ACHN (cell line): ENCODE results near the gene RLF.

ENCODE experiments used
- DNase-seq: peaks from one replicate; pipeline ENCODE4 v3.0.0-alpha.2; 2015
- in situ Hi-C: cut with HindIII; loops from 2 replicates; pipeline ENCODE4 v1.10.0; 2017; ENCODE audit warnings: low sequenced_read_pairs, low pct_ligation_motif_present, low pct_unique_long_range_greater_than_20kb

The RLF gene

DNA sequence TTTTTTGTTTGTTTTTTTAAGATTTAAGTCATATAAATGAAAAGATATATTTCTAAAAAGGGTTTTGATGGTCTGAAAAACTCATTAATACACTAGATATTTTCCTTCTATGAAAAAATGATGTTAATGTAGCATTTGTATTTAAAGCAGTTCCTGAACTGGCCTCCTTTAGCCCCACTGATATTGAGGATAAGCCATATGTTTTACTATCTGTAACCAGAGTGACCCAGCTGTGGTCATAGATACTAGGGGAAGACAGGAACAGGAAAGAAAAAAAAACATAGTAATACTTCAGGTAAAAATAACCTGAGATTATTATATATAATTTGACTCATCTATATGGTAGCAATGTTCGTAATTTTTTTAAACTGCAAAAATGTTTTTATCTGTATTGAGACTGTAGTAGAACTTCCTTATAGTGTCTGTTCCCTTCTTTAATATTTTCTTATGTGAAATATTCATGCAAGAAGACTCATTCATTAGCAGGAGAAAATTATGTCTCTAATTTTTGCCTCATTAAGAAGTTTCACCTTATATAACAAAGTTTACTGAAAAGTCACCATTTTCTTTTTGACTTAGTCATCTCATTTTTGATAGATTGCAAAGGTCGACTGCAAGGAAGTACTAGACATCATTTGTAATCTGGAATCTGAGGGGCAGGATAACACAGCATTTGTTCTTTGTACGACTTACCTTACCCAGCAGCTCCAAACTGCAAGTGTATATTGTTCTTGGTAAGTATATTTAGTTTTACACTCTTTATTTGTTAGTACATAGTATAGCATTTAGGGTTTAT is 61.0 kb downstream of the RLF start:
- in situ Hi-C loops = no loop called here
- DNase-seq = no peak

DNA sequence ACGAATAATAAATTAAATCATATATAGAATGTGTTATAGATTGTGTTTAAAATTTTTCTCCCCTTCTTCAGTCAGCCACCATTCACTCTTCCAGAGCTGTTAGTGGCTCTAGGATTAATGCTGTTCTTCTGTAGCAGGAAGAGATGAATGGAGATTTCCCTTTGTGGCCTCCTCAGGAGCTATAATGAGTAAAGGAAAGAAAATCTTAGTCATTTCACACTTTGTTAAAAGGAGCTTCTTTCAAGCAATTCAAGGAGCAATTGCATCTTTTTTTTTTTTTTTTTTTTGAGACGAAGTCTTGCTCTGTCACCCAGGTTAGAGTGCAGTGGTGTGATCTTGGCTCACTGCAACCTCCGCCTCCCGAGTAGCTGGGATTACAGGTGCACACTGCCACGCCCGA is 62.9 kb downstream of the RLF start:
- in situ Hi-C loops = no loop called here
- DNase-seq = no peak

DNA sequence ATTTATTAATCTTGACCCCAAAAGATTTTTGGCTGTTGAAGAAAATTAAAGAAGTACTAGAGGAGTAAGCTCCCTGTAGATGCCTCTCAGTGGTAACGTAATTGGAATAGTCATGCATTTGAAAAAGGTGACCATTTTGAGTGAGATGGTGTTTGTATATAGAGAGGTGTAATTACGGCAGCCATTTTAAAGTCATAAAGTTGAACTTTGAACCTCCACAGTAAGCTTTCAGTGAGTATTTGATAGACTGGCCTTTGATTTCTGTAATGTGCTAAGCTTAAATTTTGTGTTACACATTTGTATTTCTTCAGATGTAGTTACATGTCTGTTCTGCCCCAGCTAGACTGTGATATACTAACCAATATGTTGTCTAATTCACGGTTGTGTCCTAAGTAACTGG is 65.0 kb downstream of the RLF start:
- DNase-seq = no peak
- in situ Hi-C loops = no loop called here

DNA sequence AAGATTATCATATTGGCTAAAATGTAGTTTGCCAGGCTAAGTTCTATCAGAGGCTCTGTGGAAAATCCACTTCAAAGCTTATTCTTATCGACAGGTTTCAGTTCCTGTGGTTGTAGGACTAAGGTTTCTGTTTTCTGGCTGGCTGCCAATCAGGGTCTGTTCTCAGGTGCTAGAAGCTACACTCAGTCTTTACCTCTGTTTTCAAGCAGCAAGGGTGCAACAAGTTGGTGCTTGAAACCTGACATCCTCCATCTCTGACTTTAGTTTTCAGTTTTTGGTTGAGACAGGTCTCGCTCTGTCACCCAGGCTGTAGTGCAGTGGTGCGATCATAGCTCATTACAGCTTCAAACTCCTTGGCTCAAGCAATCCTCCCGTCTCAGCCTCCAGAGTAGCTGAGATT is 71.3 kb downstream of the RLF start:
- in situ Hi-C loops = no loop called here
- DNase-seq = no peak

DNA sequence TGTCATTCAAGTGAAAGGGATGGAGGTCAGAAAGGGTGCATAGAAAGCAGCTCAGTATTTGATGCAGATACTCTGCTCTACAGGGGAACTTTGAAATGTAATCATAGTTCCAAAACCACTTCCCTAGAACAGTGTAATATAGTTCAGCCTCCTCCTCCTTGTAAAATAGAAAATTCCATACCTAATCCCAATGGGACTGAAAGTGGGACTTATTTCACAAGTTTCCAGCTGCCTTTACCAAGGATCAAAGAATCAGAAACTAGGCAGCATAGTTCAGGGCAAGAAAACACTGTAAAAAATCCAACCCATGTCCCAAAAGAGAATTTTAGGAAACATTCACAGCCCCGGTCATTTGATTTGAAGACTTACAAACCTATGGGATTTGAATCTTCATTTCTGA is 78.4 kb downstream of the RLF start:
- in situ Hi-C loops = no loop called here
- no peak for DNase-seq

DNA sequence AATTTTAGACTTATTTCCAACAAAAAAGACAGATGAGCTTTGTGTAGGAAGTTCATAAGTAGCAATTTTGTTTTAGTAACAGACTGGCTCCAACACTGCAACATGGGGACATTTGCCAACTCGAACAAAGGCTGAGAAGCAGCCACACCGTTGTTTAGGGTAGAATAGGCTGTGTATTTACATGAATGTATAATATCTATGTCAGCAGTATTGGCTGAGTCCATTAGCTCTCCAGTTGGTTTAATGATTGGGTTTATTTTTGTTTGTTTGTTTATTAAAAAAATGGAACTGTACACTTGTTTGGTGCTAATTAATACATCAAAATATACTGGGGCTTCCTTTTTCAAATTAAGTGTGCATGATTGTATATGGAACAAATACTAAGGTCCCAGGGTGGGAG is 79.2 kb downstream of the RLF start:
- no peak for DNase-seq
- in situ Hi-C loops = no loop called here

DNA sequence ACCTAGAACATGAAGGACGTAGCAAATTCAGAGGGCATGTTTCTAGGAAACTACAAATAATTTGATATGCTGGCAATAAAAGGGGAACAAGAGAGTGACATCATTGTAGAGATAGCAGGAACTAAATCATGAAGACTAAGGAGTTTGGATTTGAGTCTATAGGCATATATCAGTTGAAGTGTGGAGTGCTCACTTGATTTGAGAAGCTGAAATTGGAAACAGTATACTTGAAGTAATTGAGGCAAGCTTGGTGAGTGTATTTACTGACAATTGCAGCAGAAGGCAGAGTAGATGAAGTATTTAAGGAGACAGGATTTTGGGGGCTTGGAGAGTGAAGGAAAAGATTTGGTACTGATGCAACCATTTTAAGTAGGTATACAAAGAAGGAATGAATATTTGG is 80.2 kb downstream of the RLF start:
- DNase-seq = no peak
- in situ Hi-C loops = no loop called here

DNA sequence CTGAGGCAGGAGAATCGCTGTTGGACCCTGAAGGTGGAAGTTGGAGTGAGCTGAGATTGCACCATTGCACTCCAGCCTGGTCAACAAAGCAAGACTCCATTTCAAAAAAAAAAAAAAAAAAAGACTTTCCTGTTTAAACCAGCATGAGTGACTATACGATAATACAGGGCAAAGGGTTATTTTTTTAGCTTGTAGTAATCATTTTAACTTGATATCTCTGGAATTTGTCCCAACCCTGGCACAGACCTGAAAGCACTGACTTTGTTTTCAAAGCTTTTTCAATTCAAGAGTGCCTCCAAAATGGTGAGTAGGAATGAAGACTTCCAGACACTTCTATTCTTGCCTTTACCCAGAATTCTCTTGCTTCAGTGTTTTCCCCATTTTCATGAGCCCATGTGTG is 82.2 kb downstream of the RLF start:
- no peak for DNase-seq
- in situ Hi-C loops = no loop called here

DNA sequence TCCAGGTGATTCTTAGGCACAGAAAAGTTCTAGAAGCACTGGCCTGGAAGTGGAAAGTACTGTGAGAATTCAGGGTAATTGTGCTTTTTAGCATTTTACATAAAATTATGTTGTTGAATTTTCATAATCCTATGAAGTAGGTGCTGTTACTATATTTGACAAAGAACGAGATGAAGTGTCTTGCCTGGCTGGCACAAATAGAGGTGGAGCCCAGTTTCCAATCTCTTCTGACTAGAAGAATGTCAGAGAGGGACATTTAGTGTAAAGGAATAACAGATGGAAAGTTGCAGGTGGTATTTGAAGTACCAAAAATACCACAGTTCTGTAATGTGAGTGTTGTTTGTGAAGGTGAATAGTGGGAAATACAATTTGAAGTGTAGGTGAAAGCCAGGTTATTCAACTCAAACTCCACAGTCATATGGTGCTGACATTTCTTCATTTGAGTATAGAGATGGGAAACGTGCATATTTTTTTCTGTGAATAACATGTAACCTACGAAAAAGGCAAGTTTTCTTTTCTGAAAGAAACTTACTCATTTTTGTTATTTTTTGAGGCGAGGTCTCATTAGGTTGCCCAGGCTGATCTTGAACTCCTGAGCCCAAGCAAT is 83.1 kb downstream of the RLF start:
- DNase-seq = no peak
- in situ Hi-C loops = no loop called here

DNA sequence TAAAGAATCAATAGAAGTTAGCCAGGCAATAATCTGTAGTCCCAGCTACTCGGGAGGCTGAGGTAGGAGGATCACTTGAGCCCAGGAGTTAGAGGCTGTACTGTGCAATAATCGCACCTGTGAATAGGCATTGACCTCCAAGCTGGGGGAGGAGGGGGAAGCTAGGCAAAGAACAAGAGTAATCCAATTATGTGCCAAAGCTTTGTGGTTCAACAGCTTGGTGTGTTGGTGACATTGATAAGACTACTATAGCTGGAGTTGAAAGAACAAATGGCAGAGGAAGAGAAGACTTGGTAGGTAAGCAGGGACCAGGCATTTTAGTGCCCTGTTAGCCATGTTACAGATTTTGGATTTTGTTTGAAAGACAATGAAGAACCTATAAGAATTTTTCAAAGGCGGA is 84.5 kb downstream of the RLF start:
- no peak for DNase-seq
- in situ Hi-C loops = no loop called here

DNA sequence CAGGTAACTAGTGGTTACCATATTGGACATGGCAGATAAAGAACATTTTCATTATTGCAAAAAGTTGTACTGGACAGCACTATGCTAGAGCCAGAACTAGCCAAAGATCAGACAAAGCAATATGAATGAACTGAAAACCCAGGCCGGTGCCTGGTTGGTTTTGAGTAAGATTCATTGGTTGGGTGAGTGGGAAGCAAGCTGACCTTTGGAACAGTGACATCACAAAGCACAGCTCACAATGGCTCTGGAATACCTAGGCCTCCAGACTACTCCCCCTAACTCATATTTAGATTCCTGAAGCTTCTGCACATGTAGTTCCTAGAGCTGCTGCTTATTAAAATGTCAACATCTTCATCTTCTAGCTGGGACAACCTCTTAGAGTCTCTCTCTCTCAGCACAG is 86.5 kb downstream of the RLF start, which contains the start of gene TMCO2:
Gene TMCO2, plus strand, starts transcription at position 283 of the 400 bp plus-strand sequence. Its CDS starts 57 bp downstream, at position 340.
- DNase-seq = no peak
- in situ Hi-C loops = no loop called here

DNA sequence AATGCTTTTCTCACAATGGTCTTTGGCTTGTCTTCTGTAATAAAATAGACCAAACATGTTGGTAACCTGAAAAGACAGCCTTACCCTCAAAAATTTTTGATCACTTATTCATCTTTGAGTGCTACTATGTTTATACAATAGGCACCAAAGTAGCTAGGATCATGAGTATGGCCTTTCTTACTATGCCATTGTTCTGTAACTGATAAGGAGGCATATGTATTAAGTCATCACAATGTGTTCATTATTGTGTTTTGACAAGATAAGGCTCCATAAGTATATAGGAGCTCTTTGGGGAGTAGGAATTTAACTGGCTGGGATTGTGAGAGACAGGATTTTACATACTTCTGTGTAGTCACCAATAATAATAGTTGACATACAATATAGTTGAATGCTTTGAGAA is 87.2 kb downstream of the RLF start:
- DNase-seq = no peak

DNA sequence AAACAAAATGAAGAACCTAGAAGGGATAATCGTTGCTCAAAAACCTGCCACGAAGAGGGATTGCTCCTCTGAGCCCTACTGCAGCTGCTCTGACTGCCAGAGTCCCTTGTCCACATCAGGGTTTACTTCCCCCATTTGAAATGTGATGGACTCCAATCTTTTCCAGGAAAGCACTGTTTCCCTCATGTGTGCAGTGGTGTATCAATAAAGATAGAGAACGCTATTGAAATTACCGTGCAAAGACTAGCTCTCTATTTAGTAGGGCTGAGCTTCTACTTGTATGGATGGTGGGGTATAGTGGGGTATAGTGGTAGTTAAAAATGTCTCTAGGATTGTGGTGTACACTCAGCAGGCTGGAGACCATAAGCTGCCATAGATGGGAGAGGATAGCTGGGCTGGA is 90.3 kb downstream of the RLF start:
- in situ Hi-C loops = no loop called here
- DNase-seq = no peak

More for the DNA sequence above, 87.2 kb downstream of the RLF start:
- in situ Hi-C loops = no loop called here

DNA sequence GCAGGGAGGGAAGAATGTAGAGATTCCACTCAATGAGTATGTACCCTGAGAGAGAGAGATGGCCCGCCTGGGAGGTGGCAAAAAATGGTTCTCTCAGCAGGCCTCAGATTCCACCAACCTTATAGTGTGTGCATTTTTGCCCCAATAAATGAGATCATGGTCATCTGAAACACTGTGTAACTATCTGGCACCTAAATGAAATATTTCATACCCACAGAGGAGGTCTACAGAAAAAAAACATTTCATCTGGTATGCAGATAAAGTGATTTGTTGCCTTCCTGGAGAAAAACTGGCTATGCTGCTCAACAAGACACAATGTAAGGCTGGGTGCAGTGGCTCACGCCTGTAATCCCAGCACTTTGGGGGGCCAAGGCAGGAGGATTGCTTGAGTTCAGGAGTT is 91.4 kb downstream of the RLF start:
- in situ Hi-C loops = no loop called here
- no peak for DNase-seq

DNA sequence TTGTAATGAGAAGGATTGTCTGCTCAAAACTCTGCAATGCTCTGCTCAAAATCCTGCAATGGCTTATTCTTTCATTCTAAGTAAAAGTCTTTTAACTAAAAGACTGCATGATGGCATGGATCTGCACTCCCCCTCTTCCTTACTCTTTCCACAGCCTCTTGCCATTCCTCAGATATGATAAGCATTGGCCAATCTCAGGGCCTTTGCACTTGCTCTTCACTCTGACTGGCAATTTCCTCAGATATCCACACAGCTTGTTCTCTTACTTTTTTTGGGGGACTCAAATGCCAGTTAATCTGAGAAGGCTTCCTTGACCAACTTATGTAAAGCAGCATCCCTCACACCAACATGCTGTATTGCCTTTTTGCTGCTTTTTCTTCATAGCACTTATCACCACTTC is 94.0 kb downstream of the RLF start:
- in situ Hi-C loops = no loop called here
- DNase-seq = no peak

DNA sequence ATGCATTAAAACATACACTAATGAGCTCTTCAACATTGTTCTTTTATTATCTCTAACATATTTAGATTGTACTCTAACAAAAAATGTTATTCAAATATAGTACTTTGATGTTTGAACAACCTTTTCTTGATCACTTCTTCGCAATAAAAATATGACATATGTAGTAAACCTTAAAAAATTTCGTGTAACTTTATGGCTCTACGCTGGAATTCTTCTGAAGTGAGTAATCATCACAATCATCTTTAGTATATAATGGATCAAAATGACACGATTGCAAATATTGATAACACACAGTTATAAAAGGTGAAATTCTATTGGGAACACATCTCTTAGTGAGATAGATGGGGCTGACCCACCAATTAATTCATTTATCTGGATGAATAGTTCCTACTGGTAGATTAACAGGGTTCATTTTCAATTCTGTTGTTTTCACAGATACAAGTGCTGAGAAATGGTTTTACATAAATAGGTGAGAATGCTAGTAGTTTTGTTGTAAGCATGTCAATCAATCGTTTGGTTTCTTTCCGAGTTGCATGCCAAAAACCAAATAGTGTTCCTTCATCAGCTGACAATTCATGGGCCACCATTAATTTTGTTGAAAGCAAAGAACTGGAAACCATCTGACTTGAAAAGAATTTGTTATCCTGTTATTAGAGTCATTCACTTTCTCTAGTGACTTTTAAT is 95.4 kb downstream of the RLF start:
- no peak for DNase-seq
- in situ Hi-C loops = no loop called here

DNA sequence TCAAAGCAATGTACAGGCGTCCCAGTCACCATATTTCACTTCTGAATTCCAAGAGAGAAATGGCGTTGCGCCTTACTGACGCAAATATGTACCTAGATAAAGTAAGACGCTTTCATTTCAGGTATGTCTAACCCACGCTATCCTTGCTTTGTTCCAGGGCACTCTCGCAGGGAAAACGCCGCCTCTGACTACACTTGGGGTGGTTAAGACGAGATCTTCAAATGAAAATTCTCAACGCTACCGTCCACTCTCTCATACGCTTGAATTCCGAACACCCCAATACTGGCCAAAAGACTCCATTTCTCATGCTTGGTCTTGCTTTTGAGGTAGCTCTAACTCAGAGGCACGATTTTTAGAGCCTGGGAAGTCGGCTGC is 96.1 kb downstream of the RLF start:
- in situ Hi-C loops = no loop called here
- no peak for DNase-seq

DNA sequence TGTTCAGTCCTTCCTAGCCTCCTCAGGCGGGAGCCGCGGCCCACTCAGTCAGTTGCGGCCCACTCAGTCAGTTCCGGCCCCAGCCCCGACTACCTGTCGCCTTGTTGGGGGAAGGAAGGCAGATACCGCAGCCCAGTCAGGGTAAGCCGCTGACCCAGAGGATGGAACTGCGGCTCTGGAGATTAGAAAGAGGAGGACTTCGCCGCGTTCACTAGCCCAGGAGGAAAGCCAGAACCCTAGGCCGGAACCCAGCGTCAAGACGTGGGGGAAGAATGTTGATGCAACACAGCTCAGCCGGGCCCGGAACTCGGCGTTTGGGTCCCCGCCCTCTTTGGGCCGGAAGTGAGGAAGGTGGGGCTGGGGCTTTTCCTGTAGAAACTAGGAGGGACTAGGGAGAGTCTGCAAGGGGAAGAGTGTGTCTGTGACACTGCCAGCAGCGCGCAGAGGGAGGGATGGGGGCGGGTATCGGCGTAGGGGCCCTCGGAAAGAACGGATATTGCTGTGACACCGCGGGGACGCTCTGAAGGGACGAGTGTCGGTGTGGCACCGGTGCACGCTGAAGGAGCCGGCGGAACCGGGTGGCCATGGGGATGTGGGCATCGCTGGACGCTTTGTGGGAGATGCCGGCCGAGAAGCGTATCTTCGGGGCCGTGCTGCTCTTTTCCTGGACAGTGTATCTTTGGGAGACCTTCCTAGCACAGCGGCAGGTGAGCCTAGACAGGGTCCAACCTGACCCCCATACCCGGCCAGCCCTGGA is 96.7 kb downstream of the RLF start, which contains the start of gene ZMPSTE24:
Gene ZMPSTE24, plus strand, starts transcription at position 549 of the 757 bp plus-strand sequence. Its CDS starts 36 bp downstream, at position 585.
- in situ Hi-C loops = no loop called here
- DNase-seq = peak; percentile 95

DNA sequence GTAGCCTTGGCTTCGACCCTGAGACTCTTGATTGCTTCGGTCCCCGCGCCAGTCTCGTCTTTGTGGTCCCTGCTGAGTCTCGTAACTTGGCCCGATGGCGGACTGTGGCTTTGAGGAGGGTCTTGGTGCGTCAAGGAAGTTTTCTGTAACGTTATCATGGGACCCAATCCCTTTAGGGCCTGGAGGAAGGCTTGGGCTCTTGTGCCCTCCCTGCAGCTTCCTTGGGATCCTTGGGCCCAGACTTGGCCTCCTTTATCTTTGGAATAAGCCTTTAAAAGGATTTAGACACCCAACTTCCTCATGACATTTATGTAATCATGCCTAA is 97.2 kb downstream of the RLF start:
- DNase-seq = peak; percentile 28
- in situ Hi-C loops = no loop called here
